GM21528 (cell line): ENCODE data around the gene OR52W1.
"Not testable (repeated sequence)": the region's sequence is repeated elsewhere in the genome, so short reads cannot be mapped to it uniquely, and the experiment has no call there.

Experiments used
- ATAC-seq: cut with Tn5 transposase; IDR thresholded peaks from one replicate; pipeline ENCODE4 v1.9.1; 2021; ENCODE audit warnings: mild to moderate bottlenecking, moderate library complexity; ENCODE audit not compliant: unreplicated experiment, low FRiP score

Gene OR52W1

DNA sequence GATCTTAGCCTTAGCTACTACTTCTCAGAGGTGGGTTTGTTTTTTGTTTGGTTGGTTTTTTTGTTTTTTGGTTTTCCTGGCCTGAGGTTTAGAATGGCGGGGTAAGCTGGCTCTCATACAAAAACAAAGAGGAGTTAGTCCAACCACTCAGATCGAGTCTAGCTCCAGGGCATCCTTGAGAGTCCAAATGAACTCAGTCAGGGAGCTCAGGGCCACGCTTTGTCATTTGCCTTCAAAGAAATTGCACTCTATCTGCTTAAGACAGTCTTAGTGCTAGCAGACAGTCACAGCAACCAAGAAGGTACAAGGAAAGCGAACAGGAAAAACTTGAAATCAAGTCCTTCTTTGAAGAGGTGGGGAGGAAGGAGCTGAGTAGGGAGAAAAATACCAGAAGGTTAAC, 17.5 kb downstream of the OR52W1 start:
- no peak for ATAC-seq

DNA sequence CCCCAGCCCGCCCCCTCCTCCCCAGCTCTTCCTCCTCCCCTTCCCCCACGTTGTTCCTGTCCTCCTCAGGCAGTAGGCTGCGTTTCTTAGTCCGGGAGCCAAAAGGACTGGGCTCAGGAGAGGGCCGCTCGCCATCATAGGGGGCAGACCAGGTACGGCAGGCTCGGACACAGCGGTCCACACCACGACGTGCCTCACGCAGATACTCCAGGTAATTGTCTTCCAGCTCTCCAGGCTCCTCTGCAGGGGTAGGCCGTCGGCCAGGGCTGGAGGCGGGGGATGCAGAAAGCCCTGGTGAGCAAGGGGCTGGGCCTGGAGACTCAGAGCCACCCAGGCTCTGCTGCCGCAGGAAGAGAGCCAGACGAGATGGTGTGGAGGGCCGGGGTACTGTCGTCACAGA, 18.7 kb downstream of the OR52W1 start:
- no peak for ATAC-seq

DNA sequence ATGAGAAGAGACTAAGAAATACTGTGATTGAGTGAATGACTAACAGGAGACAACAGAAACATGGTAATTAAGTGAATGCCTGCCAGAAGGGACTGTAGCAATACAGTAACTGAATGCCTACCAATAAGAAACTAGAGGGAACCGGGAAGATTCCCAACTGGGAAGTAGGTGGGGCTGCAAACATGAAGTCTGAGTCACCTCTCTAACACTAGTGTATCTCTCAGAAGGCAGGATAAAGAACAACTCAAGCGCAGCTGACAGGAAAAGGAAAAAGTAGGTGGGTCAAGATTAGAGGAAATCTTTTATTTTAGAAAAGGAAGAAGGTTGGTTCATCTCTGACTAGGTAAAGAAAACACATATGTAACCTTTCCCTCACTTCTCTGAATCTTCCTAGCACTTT, 20.3 kb downstream of the OR52W1 start:
- ATAC-seq: no peak

DNA sequence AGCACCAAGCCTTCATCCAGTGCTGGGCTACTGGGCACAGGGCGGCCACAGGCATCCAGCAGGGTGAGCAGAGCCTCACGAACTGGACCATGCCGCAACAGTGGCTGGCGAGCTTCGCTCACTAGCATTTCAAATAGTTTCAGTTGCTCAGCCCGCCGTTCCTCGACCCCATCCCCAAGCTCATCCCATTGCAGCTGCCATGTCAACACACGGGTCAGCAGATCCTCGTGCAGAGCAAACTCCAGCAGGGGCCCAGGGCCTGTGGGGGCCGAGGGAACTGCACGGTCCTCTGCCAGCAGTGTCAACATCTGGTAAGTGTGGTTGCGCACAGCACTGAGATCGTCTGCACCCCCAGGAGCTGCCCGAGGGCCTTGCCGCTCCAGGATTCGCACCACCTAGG, 24.8 kb downstream of the OR52W1 start:
- ATAC-seq: no peak

DNA sequence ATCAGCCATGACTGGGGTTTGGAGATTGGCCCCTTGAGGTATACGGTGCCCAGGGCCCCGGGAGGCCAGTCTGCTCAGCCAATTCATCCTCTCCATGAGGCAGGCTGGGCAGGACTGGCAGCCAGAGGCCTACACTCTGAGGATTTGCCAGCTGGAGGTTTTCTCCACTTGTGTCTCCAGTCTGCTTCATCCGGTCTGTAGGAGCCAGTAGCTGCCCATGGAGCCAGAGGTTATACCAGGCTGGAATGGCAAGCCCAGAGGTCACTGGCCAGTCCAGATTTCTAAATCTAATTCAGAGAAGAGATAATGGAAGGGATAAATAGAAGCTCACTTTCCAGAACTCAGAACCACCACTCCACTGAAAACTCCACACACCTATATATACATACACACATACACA, 25.4 kb downstream of the OR52W1 start:
- ATAC-seq: no peak

DNA sequence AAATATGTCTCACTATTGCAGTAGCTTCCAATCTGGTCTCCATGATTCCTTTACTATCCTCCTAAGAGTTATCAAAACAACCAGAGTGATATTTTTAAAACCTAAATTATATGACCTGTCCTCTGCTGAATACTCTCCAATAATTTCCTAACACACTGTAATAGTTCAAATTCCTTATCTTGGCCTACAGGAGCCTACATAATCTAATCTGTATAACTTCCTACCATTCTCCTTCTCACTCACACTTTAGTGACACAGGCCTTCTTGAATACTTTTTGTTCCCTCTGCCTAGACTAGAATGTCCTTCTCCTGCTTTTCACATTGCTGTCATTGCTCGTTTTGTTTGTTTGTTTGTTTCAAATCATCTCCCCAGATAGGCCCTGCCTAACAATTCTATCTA, 26.0 kb downstream of the OR52W1 start:
- no peak for ATAC-seq

DNA sequence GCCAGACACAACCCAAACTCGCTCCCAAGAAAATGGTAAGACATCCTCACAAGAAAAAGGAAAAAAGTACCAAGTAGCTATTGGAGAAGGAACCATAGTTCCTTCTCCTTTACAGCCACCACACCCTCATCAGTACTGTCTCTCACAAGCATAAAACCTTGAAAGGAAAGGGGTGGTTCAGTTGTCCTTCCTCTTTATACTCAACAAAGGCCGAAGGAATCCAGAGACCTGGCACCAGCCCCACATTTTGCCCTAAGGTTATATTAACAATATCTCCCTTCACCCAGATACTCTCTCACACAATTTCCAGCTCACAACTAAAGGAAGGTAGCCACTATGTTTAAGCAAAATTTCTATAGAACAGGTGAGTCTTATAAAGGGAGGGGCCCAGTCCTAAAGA, 26.9 kb downstream of the OR52W1 start:
- ATAC-seq: no peak

DNA sequence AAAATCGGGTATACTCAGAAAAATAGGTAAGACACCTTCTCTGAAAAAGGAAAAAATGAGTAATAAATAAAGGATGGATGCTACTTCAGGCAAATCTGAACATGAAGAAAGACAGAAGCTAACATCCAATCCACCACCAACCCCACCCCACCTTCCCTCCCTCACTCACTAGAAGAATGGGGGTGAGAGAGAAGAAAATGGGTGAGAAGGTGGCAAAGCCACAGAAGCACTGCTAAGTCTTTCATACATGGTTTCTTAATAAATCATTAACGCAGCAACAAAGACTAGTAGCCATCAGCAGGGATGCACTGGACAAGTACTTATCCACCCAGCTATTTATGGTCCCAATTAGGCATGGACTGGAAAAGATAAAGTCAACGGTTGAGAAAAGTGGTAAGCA, 29.5 kb downstream of the OR52W1 start:
- no peak for ATAC-seq

DNA sequence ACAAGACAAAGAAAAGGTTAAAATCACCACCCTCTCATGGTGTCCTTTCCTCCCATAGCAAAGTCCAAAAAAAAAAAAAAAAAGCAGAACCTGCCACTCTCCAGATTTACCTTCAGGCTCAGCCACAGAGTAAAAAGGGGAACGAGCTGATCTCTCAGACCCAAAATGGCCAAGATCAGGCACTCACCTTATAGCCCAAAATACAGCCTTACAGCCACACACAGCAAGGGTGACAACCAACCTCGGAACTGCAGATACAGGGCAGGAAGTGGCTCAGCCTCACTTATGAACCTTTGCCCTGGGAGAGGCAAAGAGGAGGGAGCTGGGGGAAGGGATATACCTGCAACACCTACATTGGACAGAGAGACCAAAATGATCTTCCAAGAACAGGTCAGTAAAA, 30.9 kb downstream of the OR52W1 start:
- ATAC-seq: no peak

DNA sequence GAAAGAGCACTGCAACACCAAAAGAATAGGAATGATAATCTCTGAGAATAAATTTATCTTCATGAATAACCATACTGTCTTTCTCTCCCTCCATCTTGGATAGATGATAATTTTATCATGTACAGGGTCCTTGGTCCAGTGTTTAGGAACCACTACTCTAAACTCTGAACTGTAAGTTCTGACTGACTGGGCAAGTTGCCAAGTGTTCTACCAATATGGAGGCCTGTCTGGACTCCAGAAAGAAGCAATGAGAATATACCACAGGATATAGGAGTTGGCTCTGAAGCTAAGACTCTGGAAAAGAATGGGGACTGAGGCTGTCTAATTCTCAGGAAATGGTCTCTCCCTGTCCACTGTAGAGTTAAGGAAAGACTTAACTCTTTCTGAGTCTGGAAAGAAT, 33.9 kb downstream of the OR52W1 start:
- no peak for ATAC-seq

DNA sequence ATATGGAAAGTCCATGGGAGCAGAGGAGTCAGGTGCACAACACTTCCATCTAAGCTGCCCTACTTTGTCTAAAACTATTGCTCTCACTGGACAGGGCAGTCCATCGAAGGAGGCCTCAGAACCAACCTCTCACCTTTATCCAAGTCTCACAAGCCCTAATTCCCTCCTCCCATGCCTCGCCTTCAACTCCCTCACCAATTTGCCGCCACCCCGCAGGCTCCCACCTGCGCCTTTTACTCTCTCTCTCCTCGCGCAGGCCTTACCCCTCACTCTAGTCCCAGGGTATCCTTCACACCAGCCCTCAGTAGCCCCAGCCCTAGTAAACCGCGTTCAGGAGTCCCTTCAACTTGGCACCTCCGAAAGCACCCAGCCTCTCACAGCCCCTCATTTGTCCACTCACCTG, 35.0 kb downstream of the OR52W1 start:
- peak; percentile 1 for ATAC-seq

DNA sequence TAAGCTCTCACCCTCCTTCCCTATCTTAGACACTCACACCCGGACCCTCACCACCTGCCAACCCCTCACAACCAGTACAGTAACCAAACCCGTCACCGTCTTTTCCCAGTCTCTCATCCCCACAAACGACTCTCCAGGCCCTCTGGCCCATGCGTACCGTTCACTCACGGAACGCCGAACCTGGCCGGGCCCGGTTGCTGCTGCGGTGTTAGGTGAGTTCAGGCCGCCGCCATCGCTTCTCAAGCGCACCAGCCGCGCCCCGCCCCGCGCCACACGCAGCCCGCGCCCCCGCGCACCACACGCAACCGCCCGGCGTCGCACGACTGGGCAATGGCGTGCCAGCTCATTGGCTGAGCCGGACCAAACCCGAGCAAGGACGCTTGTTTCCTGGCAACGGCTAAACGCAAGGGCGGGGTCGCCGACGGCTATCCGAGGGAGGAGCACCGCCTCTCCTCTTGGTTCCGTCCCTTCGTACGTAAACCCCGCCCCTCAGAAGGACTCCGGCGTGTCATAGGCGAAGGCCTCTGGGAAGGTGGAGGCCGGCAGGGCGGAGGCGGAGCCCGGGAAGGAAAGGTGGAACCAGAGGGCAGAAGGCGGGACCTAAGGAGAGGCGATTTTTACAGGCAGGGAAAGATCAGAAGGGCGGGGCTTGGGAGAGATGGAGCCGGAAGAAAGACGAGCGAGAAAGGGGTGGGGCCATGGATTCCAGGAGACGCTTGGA, 35.5 kb downstream of the OR52W1 start, which contains the start of gene FHIP1B:
TSS of gene FHIP1B (minus strand) at position 250 of the 721 bp plus-strand sequence. CDS start 10,120 bp downstream, outside the sequence.
- peak; percentile 96 for ATAC-seq

DNA sequence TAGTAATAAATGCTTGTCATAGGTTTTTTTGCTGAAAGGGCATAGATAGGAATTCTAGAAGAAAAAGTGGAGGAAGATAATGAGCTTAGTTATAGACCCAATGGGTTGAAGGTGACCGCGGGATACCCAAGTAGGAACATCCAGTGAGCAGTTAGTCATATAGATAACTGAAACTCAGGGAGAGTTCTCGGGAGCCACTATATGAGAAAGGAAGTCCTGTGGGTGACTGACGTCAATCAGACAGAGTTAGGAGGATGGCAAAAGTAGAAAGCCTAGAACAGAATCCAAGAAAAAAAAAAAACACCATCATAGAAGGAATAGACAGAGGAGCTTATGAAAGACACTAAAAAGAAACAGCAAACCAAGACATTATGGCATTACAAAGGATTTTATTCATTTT, 38.2 kb downstream of the OR52W1 start:
- ATAC-seq: no peak

DNA sequence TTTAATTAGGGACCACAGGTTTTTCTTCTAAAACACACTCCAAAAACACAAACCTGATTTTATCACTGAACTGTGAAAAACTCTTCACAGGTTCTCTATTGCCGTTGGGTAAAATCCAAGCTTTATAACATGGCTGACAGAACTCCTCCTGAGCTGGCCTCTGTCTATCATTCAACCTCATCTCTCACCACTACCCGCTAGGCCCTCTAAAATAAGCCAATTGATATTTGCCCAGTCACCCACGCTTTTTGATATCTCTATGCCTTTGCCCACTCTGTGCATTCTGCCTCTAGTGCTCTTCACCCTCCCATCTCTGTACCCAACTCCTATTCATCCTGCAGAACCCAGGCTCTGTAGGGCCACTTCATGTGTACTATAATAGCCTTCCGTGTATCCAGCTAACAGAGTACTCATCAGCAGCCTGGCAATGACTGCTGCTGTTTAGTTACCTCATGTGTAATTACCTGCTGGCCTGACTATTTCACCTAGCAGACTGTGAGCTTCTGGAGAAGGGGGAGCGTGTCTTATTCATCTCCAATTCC, 38.8 kb downstream of the OR52W1 start:
- ATAC-seq: no peak

DNA sequence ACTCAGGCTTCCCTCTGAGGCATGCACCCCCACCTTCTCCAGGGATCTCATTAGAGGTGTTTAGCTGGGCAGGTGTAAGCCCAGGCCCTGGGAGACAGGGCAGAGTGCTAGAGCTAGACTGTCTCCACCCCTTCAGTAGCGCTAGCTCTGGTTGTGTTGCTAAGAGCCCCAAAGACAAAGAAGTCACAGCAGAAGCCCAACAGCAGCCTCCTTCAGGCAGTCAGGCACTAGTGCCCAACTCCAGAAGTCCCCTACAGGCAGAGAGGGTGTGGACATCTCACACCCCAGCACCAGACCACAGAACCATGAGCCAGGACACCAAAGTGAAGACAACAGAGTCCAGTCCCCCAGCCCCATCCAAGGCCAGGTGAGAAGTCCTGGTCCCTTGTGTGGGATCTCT, 39.9 kb downstream of the OR52W1 start, which contains the start of gene CNGA4:
TSS of gene CNGA4 (plus strand) at position 188 of the 400 bp plus-strand sequence. CDS start at position 306, 118 bp downstream.
- ATAC-seq: no peak

DNA sequence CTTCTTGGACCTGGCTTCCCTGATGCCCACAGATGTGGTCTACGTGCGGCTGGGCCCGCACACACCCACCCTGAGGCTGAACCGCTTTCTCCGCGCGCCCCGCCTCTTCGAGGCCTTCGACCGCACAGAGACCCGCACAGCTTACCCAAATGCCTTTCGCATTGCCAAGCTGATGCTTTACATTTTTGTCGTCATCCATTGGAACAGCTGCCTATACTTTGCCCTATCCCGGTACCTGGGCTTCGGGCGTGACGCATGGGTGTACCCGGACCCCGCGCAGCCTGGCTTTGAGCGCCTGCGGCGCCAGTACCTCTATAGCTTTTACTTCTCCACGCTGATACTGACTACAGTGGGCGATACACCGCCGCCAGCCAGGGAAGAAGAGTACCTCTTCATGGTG, 41.1 kb downstream of the OR52W1 start:
- ATAC-seq: no peak

DNA sequence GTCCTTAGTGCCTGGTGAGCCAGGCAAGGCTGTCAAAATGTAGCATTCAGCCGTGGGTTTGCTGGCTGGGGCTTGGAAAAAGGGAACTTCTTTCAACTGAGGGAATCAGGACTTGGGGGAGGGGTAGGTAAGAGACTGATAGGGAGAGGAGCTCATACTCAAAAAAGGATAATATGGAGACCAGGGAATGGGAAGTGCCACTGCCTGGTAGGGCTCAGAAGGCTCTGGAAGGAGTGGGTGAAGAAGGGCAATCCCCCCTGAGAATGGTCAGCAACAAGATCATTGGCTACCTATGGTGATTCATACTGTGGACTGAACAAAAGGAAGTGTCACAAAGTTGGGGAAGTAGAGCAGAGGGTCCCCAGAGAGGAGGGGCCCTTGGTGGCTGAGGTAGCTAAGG, 41.8 kb downstream of the OR52W1 start:
- no peak for ATAC-seq

DNA sequence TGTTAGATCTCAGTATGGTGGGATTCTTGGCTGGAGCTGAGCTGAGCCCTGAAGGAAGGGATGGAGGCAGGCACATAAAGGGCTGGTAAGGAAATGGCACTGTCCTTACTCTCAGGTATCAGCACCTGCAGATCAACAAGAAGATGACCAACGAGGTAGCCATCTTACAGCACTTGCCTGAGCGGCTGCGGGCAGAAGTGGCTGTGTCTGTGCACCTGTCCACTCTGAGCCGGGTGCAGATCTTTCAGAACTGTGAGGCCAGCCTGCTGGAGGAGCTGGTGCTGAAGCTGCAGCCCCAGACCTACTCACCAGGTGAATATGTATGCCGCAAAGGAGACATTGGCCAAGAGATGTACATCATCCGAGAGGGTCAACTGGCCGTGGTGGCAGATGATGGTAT, 42.3 kb downstream of the OR52W1 start:
- ATAC-seq: no peak

DNA sequence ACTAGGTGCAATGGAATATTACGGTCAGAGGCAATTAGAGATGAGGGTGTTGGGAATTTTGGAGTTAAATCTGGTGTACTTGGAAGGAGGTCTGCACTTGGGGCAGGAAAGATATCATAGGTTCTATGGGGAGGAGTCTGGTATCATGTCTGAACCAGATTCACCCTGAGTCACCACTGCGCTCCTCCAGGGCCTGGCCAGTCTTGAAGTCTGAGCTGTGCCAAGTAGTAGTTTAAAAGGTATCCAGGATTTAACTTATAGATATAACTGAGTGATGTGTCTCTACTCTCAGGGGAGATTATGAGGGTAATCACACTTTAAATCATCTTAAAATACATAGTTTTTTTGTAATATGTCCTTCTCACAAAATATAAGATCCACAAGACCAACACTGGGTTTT, 46.5 kb downstream of the OR52W1 start:
- ATAC-seq: no peak

DNA sequence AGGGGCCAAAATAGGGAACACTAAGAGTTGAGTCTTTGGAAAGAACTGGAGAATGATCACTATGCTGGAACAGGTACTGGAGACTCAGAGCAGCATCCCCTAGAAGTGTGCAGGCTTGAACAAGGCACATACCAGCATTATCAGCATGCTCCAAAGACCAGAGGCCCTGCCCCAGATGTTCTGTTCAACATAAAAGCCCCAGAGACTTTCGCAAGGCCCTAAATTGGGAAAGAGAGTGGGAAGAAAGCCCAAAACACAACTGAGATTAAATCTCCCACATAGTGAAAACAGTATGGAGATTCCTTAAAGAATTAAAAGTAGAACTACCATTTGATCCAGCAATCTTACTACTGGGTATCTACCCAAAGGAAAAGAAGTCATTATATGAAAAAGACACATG, 49.2 kb downstream of the OR52W1 start:
- no peak for ATAC-seq

DNA sequence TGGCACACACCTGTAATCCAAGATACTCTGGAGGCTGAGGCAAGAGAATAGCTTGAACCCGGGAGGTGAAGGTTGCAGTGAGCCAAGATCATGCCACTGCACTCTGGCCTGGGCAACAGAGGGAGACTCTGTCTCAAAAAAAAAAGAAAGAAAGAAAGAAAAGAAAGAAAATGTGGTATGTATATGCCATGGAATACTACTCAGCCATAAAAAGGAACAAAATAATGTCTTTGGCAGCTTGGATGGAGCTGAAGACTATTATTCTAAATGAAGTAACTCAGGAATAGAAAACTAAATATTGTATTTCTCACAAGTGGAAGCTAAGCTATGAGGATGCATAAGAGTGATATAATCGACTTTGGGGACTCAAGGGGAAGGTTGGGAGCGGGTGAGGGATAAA, 49.9 kb downstream of the OR52W1 start:
- ATAC-seq: not testable (repeated sequence)
